ENCODE measurements around the gene PLXNB3. TPM values are rescaled to one million over a fixed set of nuclear protein-coding genes. Genes with fewer than 3 reads are reported as not detected.

Gene PLXNB3
- total RNA-seq, 2 donors from 2014 or later = 0.25 to 2.9 TPM

DNA sequence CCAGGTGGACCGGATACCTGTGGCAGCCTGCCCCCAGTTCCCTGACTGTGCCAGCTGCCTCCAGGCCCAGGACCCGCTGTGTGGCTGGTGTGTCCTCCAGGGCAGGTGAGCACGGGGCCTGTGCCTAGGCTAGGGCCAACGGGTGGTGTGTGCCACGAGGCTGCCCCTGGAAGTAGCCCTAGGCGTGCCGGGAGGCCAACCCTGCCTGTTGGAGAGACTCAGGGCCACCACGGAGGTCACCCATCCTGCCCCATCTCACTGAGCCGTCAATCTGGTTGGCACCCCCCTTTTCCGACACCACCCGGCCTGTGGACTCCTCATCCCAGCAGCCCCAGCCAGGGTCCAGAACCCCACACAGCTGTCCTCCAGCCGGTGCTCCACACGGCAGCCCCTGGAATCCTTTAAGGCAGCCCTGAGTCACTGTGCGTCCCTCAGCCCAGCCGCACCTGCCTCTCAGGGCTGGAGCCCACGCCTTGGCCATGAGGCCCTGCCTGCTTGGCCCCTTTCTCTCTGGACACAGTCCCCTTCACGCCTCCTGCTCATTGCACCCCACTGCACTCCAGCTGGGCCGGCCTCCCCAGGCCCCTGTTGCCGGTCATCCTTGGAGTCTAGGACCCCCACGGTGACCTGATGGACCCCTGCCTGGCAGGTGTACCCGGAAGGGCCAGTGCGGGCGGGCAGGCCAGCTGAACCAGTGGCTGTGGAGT, 5.3 kb downstream of the PLXNB3 start:
- H3K9me3 ChIP-seq (ENCODE audit: control insufficient read depth, low read length, poor library complexity, severe bottlenecking) = no peaks in the 10 kb centered on the region
- ATAC-seq (no peak), DNase-seq (no peak)
- no peaks in the 10 kb centered on the region for H3K36me3 Mint-ChIP-seq (ENCODE audit: low read depth)
- no peak overlapping the region for H3K27ac Mint-ChIP-seq
- no peak overlapping the region for H3K4me3 Mint-ChIP-seq
- peaks cover 6% of the 10 kb centered on the region for H3K4me1 Mint-ChIP-seq
- no peaks in the 10 kb centered on the region for H3K27me3 Mint-ChIP-seq

DNA sequence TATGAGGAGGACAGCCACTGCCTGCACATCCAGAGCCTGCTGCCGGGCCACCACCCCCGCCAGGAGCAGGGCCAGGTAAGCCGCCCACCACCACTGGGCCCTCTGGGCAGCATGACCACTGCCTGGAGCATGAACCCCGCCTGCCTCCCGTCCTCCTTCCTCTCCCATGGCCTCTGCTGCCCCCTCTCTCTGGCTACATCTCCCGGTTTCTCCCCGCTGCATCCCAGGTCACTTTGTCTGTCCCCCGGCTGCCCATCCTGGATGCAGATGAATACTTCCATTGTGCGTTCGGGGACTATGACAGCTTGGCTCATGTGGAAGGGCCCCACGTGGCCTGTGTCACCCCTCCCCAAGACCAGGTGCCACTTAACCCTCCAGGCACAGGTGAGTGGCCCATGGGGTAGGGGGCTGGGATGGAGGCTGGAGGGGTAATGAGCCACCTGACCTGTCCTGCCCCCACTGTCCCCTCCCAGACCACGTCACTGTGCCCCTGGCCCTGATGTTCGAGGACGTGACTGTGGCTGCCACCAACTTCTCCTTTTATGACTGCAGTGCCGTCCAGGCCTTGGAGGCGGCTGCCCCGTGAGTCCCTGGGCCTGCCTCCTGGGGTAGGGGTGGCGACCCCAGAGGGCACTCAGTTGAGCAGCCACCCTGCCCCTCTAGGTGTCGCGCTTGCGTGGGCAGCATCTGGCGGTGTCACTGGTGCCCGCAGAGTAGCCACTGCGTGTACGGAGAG, 6.0 kb downstream of the PLXNB3 start:
- no peaks in the 10 kb centered on the region for H3K9me3 ChIP-seq (ENCODE audit: control insufficient read depth, low read length, poor library complexity, severe bottlenecking)
- Mint-ChIP-seq H3K36me3 (ENCODE audit: low read depth) (no peaks in the 10 kb centered on the region), H3K27ac (no peak overlapping the region), H3K4me3 (peak overlapping the region; percentile 41), H3K4me1 (peaks cover 6% of the 10 kb centered on the region), H3K27me3 (no peaks in the 10 kb centered on the region)
- ATAC-seq = no peak
- DNase-seq = no peak

DNA sequence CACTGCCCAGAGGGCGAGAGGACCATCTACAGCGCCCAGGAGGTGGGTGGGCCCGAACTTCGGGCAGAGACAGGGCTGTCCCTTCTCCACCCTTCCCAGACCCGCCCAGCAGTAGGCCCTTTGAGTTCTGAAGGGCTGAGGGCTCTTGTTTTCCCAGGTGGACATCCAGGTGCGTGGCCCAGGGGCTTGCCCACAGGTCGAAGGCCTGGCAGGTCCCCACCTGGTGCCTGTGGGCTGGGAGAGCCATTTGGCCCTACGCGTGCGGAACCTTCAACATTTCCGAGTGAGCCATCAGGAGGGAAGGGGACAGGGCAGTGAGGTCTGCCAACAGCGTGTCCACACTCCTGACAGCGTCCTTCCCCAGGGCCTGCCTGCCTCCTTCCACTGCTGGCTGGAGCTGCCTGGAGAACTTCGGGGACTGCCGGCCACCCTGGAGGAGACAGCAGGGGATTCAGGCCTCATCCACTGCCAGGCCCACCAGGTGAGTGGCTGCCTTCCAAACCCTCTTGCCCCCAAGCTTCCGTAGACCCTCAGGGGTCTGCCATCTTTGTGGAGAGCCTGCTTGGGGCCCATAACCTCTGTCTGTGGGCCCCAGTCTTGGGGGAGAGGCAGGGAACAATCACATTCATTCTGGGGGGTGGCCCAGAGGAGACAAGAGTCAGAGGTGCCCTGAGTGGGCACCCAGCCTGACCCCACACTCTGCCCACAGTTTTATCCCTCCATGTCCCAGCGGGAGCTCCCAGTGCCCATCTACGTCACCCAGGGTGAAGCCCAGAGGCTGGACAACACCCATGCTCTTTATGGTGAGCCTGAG, 6.8 kb downstream of the PLXNB3 start:
- no peaks in the 10 kb centered on the region for H3K27me3 Mint-ChIP-seq

DNA sequence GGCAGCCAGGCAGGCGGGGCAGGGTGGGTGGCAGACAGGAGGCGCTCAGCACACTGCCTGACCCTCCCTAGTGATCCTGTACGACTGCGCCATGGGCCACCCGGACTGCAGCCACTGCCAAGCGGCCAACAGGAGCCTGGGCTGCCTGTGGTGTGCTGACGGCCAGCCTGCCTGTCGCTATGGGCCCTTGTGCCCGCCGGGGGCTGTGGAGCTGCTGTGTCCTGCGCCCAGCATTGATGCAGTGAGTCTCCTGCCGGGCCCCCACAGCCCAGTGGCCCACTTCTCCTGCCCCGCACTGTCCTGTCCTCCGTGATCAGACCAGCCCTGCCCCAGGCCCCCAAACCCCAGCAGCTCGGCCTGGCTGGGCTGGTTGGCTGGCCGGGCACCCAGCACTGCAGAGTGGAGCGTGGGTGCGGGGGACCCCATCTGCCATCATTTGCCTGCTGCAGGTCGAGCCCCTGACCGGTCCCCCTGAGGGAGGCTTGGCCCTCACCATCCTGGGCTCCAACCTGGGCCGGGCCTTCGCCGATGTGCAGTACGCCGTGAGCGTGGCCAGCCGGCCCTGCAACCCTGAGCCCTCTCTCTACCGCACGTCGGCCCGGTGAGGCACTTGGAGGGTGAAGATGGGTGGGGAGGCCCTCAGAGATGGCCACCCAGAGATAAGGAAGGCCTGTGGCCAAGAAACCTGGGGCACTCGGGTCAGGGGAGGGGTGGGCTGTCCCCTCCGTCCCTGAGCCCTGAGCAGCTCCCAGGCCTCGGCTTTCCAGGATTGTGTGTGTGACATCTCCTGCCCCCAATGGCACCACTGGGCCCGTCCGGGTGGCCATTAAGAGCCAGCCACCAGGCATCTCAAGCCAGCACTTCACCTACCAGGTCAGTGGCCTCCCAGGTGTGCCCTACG, 7.6 kb downstream of the PLXNB3 start:
- Mint-ChIP-seq H3K27me3 (no peaks in the 10 kb centered on the region), H3K36me3 (ENCODE audit: low read depth) (no peaks in the 10 kb centered on the region), H3K27ac (no peak overlapping the region), H3K4me1 (peaks cover 3% of the 10 kb centered on the region), H3K4me3 (no peak overlapping the region)
- H3K9me3 ChIP-seq (ENCODE audit: control insufficient read depth, low read length, poor library complexity, severe bottlenecking) = no peaks in the 10 kb centered on the region
- DNase-seq (no peak), ATAC-seq (no peak)

More for the DNA sequence above, 6.8 kb downstream of the PLXNB3 start:
- no peaks in the 10 kb centered on the region for H3K9me3 ChIP-seq (ENCODE audit: control insufficient read depth, low read length, poor library complexity, severe bottlenecking)
- H3K4me1 Mint-ChIP-seq = peaks cover 6% of the 10 kb centered on the region
- H3K27ac Mint-ChIP-seq = no peak overlapping the region
- ATAC-seq (no peak), DNase-seq (no peak)
- no peaks in the 10 kb centered on the region for H3K36me3 Mint-ChIP-seq (ENCODE audit: low read depth)
- no peak overlapping the region for H3K4me3 Mint-ChIP-seq

DNA sequence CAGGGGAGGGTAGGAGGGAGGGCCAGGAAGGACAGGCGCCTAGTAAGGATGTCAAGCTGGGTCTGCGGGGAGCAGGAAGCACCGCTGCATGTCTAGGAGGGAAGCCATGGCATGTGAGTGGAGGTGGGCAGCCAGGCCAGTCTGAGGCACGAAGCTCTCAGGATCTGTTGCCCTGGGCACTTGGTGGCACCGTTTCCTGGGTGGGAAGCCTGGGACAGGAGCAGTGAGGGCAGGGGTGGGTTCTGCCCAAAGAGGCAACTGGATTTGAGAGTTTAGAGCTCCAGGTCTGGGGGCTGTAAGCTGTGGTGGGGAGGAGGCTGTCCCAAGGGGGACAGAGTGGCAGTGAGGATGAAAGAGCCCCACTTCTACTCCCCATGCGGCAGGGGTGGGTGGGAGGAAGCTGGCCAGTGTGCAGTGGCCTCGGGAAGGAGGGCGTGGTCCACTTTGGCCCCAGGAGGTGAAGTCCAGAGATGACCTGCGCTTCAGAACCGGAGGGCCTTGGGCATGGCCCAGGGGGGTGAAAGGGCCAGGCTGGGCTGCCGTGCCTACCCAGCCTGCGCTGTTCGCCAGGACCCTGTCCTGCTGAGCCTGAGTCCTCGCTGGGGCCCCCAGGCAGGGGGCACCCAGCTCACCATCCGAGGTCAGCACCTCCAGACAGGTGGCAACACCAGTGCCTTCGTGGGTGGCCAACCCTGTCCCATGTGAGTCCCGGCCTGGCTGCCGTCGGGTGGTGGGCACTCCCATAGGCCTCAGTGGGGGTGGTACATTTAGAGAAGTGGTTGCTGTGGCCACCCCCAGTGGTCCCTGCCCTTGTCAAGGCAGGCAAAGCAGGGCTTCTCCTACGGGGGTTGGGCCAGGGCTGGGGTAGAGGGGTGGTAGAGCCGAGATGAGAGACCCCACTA, 8.5 kb downstream of the PLXNB3 start:
- no peak for ATAC-seq
- H3K27ac Mint-ChIP-seq = no peak overlapping the region
- peaks cover 3% of the 10 kb centered on the region for H3K4me1 Mint-ChIP-seq
- H3K27me3 Mint-ChIP-seq = no peaks in the 10 kb centered on the region
- no peak overlapping the region for H3K4me3 Mint-ChIP-seq
- H3K36me3 Mint-ChIP-seq (ENCODE audit: low read depth) = no peaks in the 10 kb centered on the region
- no peak for DNase-seq
- no peaks in the 10 kb centered on the region for H3K9me3 ChIP-seq (ENCODE audit: control insufficient read depth, low read length, poor library complexity, severe bottlenecking)

DNA sequence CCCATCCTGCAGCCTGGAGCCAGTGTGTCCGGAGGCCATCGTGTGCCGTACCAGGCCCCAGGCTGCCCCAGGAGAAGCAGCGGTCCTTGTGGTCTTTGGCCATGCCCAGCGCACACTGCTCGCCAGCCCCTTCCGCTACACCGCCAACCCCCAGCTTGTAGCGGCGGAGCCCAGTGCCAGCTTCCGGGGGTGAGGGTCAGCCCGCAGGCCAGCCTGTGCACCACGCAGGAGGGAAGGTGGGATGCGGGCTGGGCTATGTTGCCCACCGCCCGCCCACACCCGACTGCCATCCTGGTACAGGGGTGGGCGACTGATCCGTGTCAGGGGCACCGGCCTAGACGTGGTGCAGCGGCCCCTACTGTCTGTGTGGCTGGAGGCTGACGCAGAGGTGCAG, 9.2 kb downstream of the PLXNB3 start:
- H3K27me3 Mint-ChIP-seq = no peaks in the 10 kb centered on the region
- no peak for DNase-seq
- no peaks in the 10 kb centered on the region for H3K36me3 Mint-ChIP-seq (ENCODE audit: low read depth)
- no peaks in the 10 kb centered on the region for H3K9me3 ChIP-seq (ENCODE audit: control insufficient read depth, low read length, poor library complexity, severe bottlenecking)
- H3K27ac Mint-ChIP-seq = no peak overlapping the region
- ATAC-seq = no peak
- H3K4me3 Mint-ChIP-seq = no peak overlapping the region
- H3K4me1 Mint-ChIP-seq = peaks cover 2% of the 10 kb centered on the region

DNA sequence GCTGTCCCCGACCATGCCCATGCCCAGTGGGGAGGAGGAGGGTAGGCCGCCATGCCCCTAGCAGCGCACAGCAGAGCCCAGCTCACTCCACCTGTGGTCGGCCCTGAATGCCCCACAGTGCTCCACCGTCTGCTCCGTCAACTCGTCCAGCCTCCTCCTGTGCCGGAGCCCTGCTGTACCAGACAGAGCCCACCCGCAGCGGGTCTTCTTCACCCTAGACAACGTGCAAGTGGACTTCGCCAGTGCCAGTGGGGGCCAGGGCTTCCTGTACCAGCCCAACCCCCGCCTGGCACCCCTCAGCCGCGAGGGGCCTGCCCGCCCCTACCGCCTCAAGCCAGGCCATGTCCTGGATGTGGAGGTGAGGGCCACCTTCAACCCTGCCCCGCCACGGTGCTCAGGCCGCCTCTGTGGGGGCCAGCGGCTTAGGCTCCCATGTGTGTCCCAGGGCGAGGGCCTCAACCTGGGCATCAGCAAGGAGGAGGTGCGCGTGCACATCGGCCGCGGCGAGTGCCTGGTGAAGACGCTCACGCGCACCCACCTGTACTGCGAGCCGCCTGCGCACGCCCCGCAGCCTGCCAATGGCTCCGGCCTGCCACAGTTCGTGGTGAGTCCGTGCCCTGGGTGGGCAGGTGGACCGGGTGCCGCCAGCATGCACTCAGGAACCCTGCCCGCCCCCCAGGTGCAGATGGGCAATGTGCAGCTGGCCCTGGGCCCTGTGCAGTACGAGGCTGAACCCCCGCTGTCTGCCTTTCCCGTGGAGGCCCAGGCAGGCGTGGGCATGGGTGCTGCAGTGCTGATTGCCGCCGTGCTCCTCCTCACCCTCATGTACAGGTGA, 9.9 kb downstream of the PLXNB3 start:
- no peaks in the 10 kb centered on the region for H3K4me1 Mint-ChIP-seq
- H3K27ac Mint-ChIP-seq = no peak overlapping the region
- H3K9me3 ChIP-seq (ENCODE audit: control insufficient read depth, low read length, poor library complexity, severe bottlenecking) = no peaks in the 10 kb centered on the region
- H3K27me3 Mint-ChIP-seq = no peaks in the 10 kb centered on the region
- no peaks in the 10 kb centered on the region for H3K36me3 Mint-ChIP-seq (ENCODE audit: low read depth)
- ATAC-seq (no peak), DNase-seq (no peak)
- H3K4me3 Mint-ChIP-seq = no peak overlapping the region

DNA sequence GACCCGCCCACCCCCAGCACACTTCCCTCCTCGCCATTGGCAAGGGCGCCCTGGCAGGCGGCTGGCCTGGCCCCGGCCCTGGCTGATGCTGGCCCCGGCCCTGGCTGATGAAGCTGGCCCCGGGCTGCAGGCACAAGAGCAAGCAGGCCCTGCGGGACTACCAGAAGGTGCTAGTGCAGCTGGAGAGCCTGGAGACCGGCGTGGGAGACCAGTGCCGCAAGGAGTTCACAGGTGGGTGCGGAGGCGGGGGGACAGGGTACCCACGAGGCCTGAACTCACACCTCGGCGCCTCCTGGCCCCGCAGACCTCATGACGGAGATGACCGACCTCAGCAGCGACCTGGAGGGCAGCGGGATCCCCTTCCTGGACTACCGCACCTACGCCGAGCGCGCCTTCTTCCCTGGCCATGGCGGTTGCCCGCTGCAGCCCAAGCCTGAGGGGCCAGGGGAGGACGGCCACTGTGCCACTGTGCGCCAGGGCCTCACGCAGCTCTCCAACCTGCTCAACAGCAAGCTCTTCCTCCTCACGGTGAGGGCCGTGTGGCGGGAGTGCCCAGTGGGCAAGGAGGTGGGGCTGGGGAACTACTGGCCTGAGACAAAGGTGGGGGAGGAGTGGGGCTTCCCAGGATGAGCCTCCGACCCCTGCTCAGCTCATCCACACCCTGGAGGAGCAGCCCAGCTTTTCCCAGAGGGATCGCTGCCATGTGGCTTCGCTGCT, 10.7 kb downstream of the PLXNB3 start:
- no peak for DNase-seq
- no peak overlapping the region for H3K27ac Mint-ChIP-seq
- no peaks in the 10 kb centered on the region for H3K36me3 Mint-ChIP-seq (ENCODE audit: low read depth)

DNA sequence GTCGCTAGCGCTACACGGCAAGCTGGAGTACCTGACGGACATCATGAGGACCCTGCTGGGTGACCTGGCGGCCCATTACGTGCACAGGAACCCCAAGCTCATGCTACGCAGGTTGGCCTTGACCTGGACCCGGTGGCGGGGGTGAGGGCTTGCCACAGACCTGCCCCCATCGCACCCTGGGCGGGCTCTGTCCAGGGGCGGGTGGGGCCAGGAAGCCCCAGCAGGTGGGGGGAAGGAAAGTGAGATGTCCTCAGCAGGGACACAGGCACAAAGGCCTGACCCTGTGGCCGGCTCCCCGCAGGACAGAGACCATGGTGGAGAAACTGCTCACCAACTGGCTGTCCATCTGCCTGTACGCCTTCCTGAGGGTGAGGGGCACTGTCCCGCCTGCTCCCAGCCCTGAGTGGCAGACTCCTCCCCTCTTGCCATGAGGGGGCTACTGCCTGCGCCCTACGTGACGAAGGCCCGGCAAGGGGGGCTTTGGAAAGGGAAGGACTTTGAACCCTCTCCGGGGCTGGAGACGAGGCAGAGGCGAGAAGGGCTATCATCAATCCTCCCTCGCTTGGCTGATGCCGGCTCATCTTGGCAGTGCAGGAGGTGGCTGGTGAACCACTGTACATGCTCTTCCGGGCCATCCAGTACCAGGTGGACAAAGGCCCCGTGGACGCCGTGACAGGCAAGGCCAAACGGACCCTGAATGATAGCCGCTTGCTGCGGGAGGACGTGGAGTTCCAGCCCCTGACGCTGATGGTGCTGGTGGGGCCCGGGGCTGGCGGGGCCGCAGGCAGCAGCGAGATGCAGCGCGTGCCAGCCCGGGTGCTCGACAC, 11.5 kb downstream of the PLXNB3 start:
- DNase-seq (no peak), ATAC-seq (no peak)
- H3K27me3 Mint-ChIP-seq = peaks cover 9% of the 10 kb centered on the region
- no peak overlapping the region for H3K27ac Mint-ChIP-seq
- peaks cover 2% of the 10 kb centered on the region for H3K36me3 Mint-ChIP-seq (ENCODE audit: low read depth)
- H3K4me3 Mint-ChIP-seq = no peak overlapping the region
- peaks cover 2% of the 10 kb centered on the region for H3K4me1 Mint-ChIP-seq
- no peaks in the 10 kb centered on the region for H3K9me3 ChIP-seq (ENCODE audit: control insufficient read depth, low read length, poor library complexity, severe bottlenecking)

More for the DNA sequence above, 10.7 kb downstream of the PLXNB3 start:
- H3K4me1 Mint-ChIP-seq = no peaks in the 10 kb centered on the region
- ATAC-seq = no peak
- H3K9me3 ChIP-seq (ENCODE audit: control insufficient read depth, low read length, poor library complexity, severe bottlenecking) = no peaks in the 10 kb centered on the region
- H3K4me3 Mint-ChIP-seq = no peak overlapping the region
- peaks cover 2% of the 10 kb centered on the region for H3K27me3 Mint-ChIP-seq

DNA sequence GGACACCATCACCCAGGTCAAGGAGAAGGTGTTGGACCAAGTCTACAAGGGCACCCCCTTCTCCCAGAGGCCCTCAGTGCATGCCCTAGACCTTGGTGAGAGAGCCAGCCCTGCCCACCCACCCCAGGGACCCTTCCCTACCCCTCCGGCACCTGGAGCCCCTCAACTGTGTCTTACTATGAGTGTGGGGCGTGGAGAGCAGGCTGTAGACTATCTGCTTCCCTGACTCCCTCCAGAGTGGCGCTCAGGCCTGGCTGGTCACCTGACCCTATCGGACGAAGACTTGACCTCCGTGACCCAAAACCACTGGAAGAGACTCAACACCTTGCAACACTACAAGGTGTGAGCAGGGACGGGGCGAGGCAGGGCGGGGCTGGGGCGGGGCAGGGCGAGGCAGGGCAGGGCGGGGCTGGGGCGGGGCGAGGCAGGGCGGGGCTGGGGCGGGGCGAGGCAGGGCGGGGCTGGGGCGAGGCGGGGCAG, 12.1 kb downstream of the PLXNB3 start:
- DNase-seq (no peak), ATAC-seq (no peak)
- no peak overlapping the region for H3K4me3 Mint-ChIP-seq
- H3K4me1 Mint-ChIP-seq = peaks cover 2% of the 10 kb centered on the region
- H3K36me3 Mint-ChIP-seq (ENCODE audit: low read depth) = peaks cover 2% of the 10 kb centered on the region
- peaks cover 9% of the 10 kb centered on the region for H3K27me3 Mint-ChIP-seq
- H3K27ac Mint-ChIP-seq = no peak overlapping the region
- H3K9me3 ChIP-seq (ENCODE audit: control insufficient read depth, low read length, poor library complexity, severe bottlenecking) = no peaks in the 10 kb centered on the region
